OCI-LY1 (cell line): ENCODE data around the gene SMAP2.

ENCODE experiments used
- H2AFZ ChIP-seq: fragments of 200-600 bp; sonication (generic), shearing (Covaris generic); 2 replicates; pipeline ENCODE4 v1.6.0; 2014; ENCODE audit warnings: antibody characterized with exemption, mild to moderate bottlenecking, low read length
- H3F3A ChIP-seq: fragments of 200-600 bp; sonication (generic), shearing (Covaris generic); 2 replicates; pipeline ENCODE4 v1.6.0; 2014; ENCODE audit warnings: mild to moderate bottlenecking, antibody characterized with exemption, low read length, moderate library complexity; ENCODE audit not compliant: insufficient read depth
- H3K27ac ChIP-seq: fragments of 200-600 bp; sonication (generic); 2 replicates; pipeline ENCODE4 v1.5.1; 2014; ENCODE audit warnings: low read length, mixed run types, mild to moderate bottlenecking, low read depth; ENCODE audit not compliant: poor library complexity, severe bottlenecking
- H3K27me3 ChIP-seq: fragments of 200-600 bp; sonication (generic); 2 replicates; pipeline ENCODE4 v1.6.0; 2014; ENCODE audit warnings: antibody characterized with exemption, mild to moderate bottlenecking, low read length, moderate library complexity; ENCODE audit not compliant: insufficient read depth
- H3K36me3 ChIP-seq: fragments of 200-600 bp; sonication (generic); 2 replicates; pipeline ENCODE4 v1.6.1; 2014; ENCODE audit warnings: mild to moderate bottlenecking, antibody characterized with exemption, low read length, moderate library complexity, mixed read lengths; ENCODE audit not compliant: insufficient read depth
- H3K4me1 ChIP-seq: fragments of 200-600 bp; sonication (generic); 2 replicates; pipeline ENCODE4 v1.5.1; 2014; ENCODE audit warnings: mild to moderate bottlenecking, low read length, moderate library complexity; ENCODE audit not compliant: insufficient read depth, severe bottlenecking
- H3K4me2 ChIP-seq: fragments of 200-600 bp; sonication (generic), shearing (Covaris generic); 2 replicates; pipeline ENCODE4 v1.6.1; 2014; ENCODE audit warnings: low read length
- H3K4me3 ChIP-seq: fragments of 200-600 bp; sonication (generic); 2 replicates; pipeline ENCODE4 v1.5.1; 2014; ENCODE audit warnings: low read length, low read depth, mild to moderate bottlenecking, mixed read lengths; ENCODE audit not compliant: poor library complexity, severe bottlenecking
- H3K79me2 ChIP-seq: fragments of 200-600 bp; shearing (Covaris generic); 2 replicates; pipeline ENCODE4 v1.6.1; 2016; ENCODE audit warnings: mixed run types, low read length, mixed read lengths; ENCODE audit not compliant: insufficient read depth
- H3K9ac ChIP-seq: fragments of 200-600 bp; sonication (generic), shearing (Covaris generic); 2 replicates; pipeline ENCODE4 v1.6.1; 2014; ENCODE audit warnings: mild to moderate bottlenecking, low read length, mixed read lengths
- H3K9me2 ChIP-seq: fragments of 200-600 bp; sonication (generic), shearing (Covaris generic); 2 replicates; pipeline ENCODE4 v1.6.1; 2014; ENCODE audit warnings: low read depth, mild to moderate bottlenecking, low read length, mixed read lengths
- H3K9me3 ChIP-seq: fragments of 200-600 bp; shearing (Covaris generic); 2 replicates; pipeline ENCODE4 v1.6.1; 2014; ENCODE audit warnings: low read length, mixed read lengths
- H4K20me1 ChIP-seq: fragments of 200-600 bp; sonication (generic), shearing (Covaris generic); 2 replicates; pipeline ENCODE4 v1.6.0; 2016; ENCODE audit warnings: mild to moderate bottlenecking, low read length; ENCODE audit not compliant: insufficient read depth
- CTCF ChIP-seq: fragments of 200-600 bp; sonication (generic), shearing (Covaris generic); IDR thresholded peaks from 2 replicates; pipeline ENCODE4 v1.5.1; 2017; ENCODE audit warnings: mild to moderate bottlenecking, antibody characterized with exemption, low read length, moderate library complexity, mixed read lengths
- EZH2 ChIP-seq: fragments of 200-600 bp; sonication (generic), shearing (Covaris generic); IDR thresholded peaks from 2 replicates; pipeline ENCODE4 v1.8.0; 2017; ENCODE audit warnings: borderline replicate concordance, mixed run types, mild to moderate bottlenecking, antibody characterized with exemption, low read length, moderate library complexity, mixed read lengths

Gene SMAP2

GRCh38 chr1:40425198-40425597 lies 51.7 kb downstream of the SMAP2 start:
- Histone ChIP-seq H3K4me3 (no peak overlapping the region), H3K27me3 (no peaks in the 10 kb centered on the region), H3K9ac (no peak overlapping the region), H3K79me2 (no peaks in the 10 kb centered on the region), H3K4me2 (no peak overlapping the region), H3K27ac (no peak overlapping the region), H4K20me1 (no peaks in the 10 kb centered on the region), H3K9me2 (no peaks in the 10 kb centered on the region), H3K36me3 (peaks cover 17% of the 10 kb centered on the region; the same call in 1 of the 2 replicates), H2AFZ (no peak overlapping the region), H3K9me3 (no peaks in the 10 kb centered on the region), H3F3A (no peaks in the 10 kb centered on the region), H3K4me1 (no peaks in the 10 kb centered on the region)
- no peak for TF ChIP-seq EZH2
- no peak for TF ChIP-seq CTCF

- H3K9me2 ChIP-seq = no peaks in the 10 kb centered on the region
- H4K20me1 ChIP-seq = no peaks in the 10 kb centered on the region
- H3K4me1 ChIP-seq = no peaks in the 10 kb centered on the region
- H2AFZ ChIP-seq = no peak overlapping the region
- no peaks in the 10 kb centered on the region for H3F3A ChIP-seq
- H3K4me3 ChIP-seq = no peak overlapping the region
- TF ChIP-seq EZH2 (no peak), CTCF (no peak)
- no peaks in the 10 kb centered on the region for H3K27me3 ChIP-seq
- no peak overlapping the region for H3K4me2 ChIP-seq
- no peaks in the 10 kb centered on the region for H3K9me3 ChIP-seq
- H3K27ac ChIP-seq = no peak overlapping the region
- H3K9ac ChIP-seq = no peak overlapping the region
- no peaks in the 10 kb centered on the region for H3K79me2 ChIP-seq
- no peaks in the 10 kb centered on the region for H3K36me3 ChIP-seq
Observed at GRCh38 chr1:40431385-40431784, 57.9 kb downstream of the SMAP2 start.

- Histone ChIP-seq H3K4me2 (no peak overlapping the region), H3K4me3 (no peak overlapping the region), H3K9me2 (no peaks in the 10 kb centered on the region), H3K9ac (no peak overlapping the region), H3K4me1 (no peaks in the 10 kb centered on the region), H2AFZ (no peak overlapping the region), H3K9me3 (no peaks in the 10 kb centered on the region), H3K27me3 (no peaks in the 10 kb centered on the region), H3K79me2 (no peaks in the 10 kb centered on the region), H3K27ac (no peak overlapping the region), H3F3A (no peaks in the 10 kb centered on the region), H3K36me3 (no peaks in the 10 kb centered on the region), H4K20me1 (no peaks in the 10 kb centered on the region)
- TF ChIP-seq CTCF (no peak), EZH2 (no peak)
Observed at GRCh38 chr1:40432644-40433390, 59.3 kb downstream of the SMAP2 start.
